OCI-LY1 (cell line): ENCODE measurements around the gene TBPL2.

Source experiments
- EZH2 ChIP-seq: fragments of 200-600 bp; sonication (generic), shearing (Covaris generic); IDR thresholded peaks from 2 replicates; pipeline ENCODE4 v1.8.0; 2017; ENCODE audit warnings: borderline replicate concordance, mixed run types, mild to moderate bottlenecking, antibody characterized with exemption, low read length, moderate library complexity, mixed read lengths
- TF ChIP-seq, protein P1 (sequence below): fragments of 200-600 bp; sonication (generic), shearing (Covaris generic); IDR thresholded peaks from 2 replicates; pipeline ENCODE4 v1.5.1; 2017; ENCODE audit warnings: mild to moderate bottlenecking, antibody characterized with exemption, low read length, moderate library complexity, mixed read lengths

DNA sequence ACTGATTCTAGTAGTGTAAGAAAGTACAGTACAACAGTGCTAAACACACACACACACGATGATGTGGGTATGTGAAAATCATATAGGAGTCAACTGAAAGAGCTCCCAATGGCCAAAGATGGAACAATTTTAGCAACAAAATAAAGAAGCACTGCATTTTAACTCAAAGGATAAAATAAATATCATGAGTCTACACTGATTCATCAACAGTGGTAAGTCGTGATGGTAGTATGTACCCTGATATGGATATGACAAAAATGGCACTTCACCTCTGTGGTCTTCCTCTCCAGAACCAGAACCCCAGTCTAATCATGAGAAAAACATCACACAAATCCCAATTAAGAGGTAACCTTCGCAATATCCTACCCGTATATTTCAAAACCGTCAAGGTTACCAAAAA is 41.4 kb upstream of the TBPL2 start:
- TF ChIP-seq, protein P1, sequence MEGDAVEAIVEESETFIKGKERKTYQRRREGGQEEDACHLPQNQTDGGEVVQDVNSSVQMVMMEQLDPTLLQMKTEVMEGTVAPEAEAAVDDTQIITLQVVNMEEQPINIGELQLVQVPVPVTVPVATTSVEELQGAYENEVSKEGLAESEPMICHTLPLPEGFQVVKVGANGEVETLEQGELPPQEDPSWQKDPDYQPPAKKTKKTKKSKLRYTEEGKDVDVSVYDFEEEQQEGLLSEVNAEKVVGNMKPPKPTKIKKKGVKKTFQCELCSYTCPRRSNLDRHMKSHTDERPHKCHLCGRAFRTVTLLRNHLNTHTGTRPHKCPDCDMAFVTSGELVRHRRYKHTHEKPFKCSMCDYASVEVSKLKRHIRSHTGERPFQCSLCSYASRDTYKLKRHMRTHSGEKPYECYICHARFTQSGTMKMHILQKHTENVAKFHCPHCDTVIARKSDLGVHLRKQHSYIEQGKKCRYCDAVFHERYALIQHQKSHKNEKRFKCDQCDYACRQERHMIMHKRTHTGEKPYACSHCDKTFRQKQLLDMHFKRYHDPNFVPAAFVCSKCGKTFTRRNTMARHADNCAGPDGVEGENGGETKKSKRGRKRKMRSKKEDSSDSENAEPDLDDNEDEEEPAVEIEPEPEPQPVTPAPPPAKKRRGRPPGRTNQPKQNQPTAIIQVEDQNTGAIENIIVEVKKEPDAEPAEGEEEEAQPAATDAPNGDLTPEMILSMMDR: no peak
- TF ChIP-seq EZH2: no peak
